K562 (cell line): ENCODE results near the gene OOSP3. TPM values are rescaled to one million over a fixed set of nuclear protein-coding genes. Genes with fewer than 3 reads are reported as not detected.
A peak's percentile ranks its signal among the peaks of the same experiment; 100 is the strongest.

ENCODE experiments used
- CBX1 ChIP-seq: sonication (generic); IDR thresholded peaks from 2 replicates; pipeline ENCODE4 v1.6.1; 2016; ENCODE audit warnings: antibody characterized with exemption, low read depth, mild to moderate bottlenecking
- ETV5 ChIP-seq: sonication (generic); formaldehyde crosslinking; IDR thresholded peaks from 2 replicates; pipeline ENCODE4 v1.4.0; 2020; ENCODE audit warnings: low read depth, mild to moderate bottlenecking, missing genetic modification reagents
- L3MBTL2 ChIP-seq: fragments of 450-650 bp; IDR thresholded peaks from 2 replicates; pipeline ENCODE4 v1.6.1; 2016; ENCODE audit warnings: mild to moderate bottlenecking, moderate library complexity
- MEF2D ChIP-seq: conservative IDR thresholded peaks from 2 replicates; pipeline ENCODE4 v1.6.1; 2016; ENCODE audit warnings: low read depth, missing genetic modification characterization, missing compliant biosample characterization
- NCOA1 ChIP-seq: fragments of 450-650 bp; IDR thresholded peaks from 2 replicates; pipeline ENCODE4 v1.6.1; 2016; ENCODE audit warnings: low read depth
- NCOA6 ChIP-seq: fragments of 450-650 bp; IDR thresholded peaks from 2 replicates; pipeline ENCODE4 v1.6.1; 2017; ENCODE audit warnings: mild to moderate bottlenecking
- TAF1 ChIP-seq: IDR thresholded peaks from 2 replicates; pipeline ENCODE4 v1.6.1; 2011; ENCODE audit warnings: mild to moderate bottlenecking, low read length, moderate library complexity; ENCODE audit not compliant: insufficient read depth, control insufficient read depth, severe bottlenecking; ENCODE audit errors: extremely low read depth
- ZNF316 ChIP-seq: fragments of 450-650 bp; IDR thresholded peaks from 2 replicates; pipeline ENCODE4 v1.6.1; 2016
- polyA plus RNA-seq, 8 experiments: library from polyadenylated mRNA; depleted of rRNA in 4 of 8; stranded (reverse) in 5 of 8; unstranded in 3 of 8; fragments of >200 nt; fragmentation: Nextera tagmentation in 2 of 8; fragmentation: Illumina TruSeq in 1 of 8; extraction: Ambion mirVana in 2 of 8; extraction: Trizol in 1 of 8; gene quantifications; 2 replicates each; pipeline versions ENCODE4 v1.2.1 to v1.2.3, GENCODE V29; 2011 to 2014; ENCODE audit warnings: inconsistent platforms in 1 of 8, missing spikeins in 1 of 8
- total RNA-seq, 7 experiments: library from RNA; depleted of rRNA in 6 of 7; stranded (reverse); fragments of >200 nt in 6 of 7; fragmentation: Illumina TruSeq in 2 of 7; extraction: Trizol in 2 of 7; gene quantifications; 2 replicates each; pipeline versions ENCODE4 v1.2.1 to v1.2.3, GENCODE V29; 2011 to 2021; ENCODE audit warnings: low replicate concordance in 1 of 7
- TF ChIP-seq, protein P1 (sequence below), 2 experiments: fragments of 450-650 bp; IDR thresholded peaks; 2 replicates each; pipeline ENCODE4 v1.6.1; 2016; ENCODE audit warnings: mild to moderate bottlenecking in 2 of 2, borderline replicate concordance in 1 of 2, low read depth in 1 of 2, moderate library complexity in 1 of 2
- TF ChIP-seq, protein P2 (sequence below), 2 experiments: fragments of 200-800 bp in 1 of 2; sonication (Bioruptor generic) in 1 of 2; sonication (generic) in 1 of 2; formaldehyde crosslinking in 1 of 2; IDR thresholded peaks in 1 of 2; conservative IDR thresholded peaks in 1 of 2; 2 replicates each; pipeline versions ENCODE4 v1.5.0 to v1.6.1; 2016 to 2020; ENCODE audit warnings: missing compliant biosample characterization in 1 of 2, missing genetic modification characterization in 1 of 2, missing genetic modification reagents in 1 of 2
- TF ChIP-seq, protein P3 (sequence below): fragments of 450-650 bp; IDR thresholded peaks from 2 replicates; pipeline ENCODE4 v1.6.1; 2016; ENCODE audit warnings: missing biosample characterization, missing genetic modification characterization
- TF ChIP-seq, protein P4 (sequence below): fragments of 450-650 bp; IDR thresholded peaks from 2 replicates; pipeline ENCODE4 v1.6.1; 2016; ENCODE audit warnings: low read depth, mild to moderate bottlenecking, moderate library complexity

Gene OOSP3
- total and polyA plus RNA-seq, 9 of the 15 experiments (the other 6 are each of a cell fraction or from before 2014, with no cell fraction given): 0.09 to 0.32 (median 0.15) TPM; not detected in 6

DNA sequence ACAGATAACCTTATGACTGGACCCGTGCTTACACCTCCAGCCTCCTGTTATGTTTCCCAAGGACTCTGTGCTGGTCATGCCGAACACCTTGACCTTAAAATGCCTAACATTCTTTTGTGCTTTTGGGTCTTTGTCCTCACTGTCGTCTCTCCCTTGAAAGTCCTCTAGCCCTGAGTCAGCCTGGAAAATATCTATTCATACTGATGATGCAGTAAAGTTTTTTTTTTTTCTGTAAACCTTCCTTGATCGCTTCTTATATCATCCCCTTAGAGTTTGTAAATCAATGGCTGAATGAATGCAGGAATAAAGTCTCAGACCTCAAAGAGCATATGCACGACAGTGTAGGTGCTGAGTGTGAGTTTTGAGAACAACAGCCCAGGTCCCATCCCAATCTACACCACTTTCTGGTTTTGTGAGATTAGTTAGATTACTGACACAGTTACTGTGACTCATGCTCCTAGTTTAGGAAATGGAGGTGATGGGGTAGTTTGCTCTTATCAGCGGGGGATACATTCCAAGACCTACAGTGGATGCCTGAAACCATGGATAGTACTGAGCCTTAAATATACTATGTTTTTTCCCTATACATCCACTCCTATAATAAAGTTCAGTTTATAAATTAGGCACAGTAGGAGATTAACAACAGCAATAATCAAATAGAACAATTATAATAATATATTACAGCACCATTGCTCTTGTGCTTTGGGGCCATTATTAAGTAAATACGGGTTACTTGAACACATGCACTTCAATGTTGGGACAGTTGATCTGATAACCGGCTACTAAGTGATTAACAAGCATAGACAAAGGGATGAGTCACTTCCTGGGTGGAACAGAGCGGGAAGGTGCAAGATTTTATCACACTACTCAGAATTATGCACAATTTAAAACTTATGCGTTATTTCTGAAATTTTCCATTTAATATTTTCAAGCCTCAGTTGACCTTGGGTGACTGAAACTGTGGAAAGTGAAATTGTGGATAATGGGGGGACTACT, 20.8 kb upstream of the OOSP3 start (continued):
- TF ChIP-seq, protein P1, sequence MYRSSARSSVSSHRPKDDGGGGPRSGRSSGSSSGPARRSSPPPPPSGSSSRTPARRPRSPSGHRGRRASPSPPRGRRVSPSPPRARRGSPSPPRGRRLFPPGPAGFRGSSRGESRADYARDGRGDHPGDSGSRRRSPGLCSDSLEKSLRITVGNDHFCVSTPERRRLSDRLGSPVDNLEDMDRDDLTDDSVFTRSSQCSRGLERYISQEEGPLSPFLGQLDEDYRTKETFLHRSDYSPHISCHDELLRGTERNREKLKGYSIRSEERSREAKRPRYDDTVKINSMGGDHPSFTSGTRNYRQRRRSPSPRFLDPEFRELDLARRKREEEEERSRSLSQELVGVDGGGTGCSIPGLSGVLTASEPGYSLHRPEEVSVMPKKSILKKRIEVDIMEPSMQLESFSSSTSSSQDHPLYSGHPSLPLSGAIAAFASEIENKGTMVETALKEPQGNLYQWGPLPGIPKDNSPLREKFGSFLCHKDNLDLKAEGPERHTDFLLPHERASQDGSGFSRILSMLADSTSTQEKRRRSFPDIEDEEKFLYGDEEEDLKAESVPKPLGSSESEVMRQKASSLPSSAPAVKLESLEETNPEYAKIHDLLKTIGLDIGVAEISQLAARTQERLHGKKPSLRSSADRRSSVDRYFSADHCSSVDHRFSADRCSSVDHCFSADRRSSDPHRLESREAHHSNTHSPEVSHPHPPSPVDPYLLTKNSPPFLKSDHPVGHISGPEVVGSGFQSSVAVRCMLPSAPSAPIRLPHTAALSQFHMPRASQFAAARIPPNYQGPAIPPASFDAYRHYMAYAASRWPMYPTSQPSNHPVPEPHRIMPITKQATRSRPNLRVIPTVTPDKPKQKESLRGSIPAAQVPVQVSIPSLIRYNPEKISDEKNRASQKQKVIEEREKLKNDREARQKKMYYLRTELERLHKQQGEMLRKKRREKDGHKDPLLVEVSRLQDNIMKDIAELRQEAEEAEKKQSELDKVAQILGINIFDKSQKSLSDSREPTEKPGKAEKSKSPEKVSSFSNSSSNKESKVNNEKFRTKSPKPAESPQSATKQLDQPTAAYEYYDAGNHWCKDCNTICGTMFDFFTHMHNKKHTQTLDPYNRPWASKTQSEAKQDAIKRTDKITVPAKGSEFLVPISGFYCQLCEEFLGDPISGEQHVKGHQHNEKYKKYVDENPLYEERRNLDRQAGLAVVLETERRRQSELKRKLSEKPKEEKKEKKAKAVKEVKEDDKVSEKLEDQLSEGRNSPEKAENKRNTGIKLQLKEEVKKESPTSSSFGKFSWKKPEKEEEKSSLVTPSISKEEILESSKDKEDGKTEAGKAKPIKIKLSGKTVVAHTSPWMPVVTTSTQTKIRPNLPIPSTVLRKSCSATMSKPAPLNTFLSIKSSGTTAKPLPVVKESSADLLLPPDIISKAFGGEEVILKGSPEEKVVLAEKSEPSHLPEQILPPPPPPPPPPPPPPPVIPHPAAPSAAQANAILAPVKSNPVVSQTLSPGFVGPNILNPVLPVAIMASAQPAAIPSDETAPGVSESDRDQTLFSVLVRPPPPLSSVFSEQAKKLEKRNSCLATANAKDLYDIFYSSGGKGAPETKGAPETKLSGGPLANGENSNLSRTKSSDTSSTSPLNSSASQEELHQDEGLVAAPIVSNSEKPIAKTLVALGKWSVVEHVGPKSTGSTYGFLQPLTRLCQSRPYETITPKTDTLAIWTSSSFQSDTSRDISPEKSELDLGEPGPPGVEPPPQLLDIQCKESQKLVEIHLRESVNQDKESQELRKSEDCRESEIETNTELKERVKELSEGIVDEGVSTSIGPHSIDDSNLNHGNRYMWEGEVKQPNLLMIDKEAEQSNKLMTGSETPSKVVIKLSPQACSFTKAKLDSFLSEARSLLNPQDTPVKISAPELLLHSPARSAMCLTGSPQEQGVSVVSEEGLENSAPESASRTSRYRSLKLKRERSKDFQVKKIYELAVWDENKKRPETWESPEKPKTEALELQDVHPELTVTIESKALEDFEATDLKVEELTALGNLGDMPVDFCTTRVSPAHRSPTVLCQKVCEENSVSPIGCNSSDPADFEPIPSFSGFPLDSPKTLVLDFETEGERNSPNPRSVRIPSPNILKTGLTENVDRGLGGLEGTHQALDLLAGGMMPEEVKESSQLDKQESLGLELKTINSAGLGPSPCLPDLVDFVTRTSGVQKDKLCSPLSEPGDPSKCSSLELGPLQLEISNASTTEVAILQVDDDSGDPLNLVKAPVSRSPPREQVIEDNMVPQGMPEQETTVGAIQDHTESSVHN (IDR thresholded peaks at IDR 0.05; ENCODE audit: borderline replicate concordance in 1 of 2, low read depth in 1 of 2): peak; percentile 44 to 48; a peak in 1 of 4 replicates
- TF ChIP-seq L3MBTL2: peak; percentile 39; the same call in 1 of the 2 replicates
- peak; percentile 11; the same call in 1 of the 2 replicates for TF ChIP-seq NCOA6
- TF ChIP-seq MEF2D (tag): peak; percentile 35; the same call in 1 of the 2 replicates
- no peak for TF ChIP-seq CBX1
- TF ChIP-seq, protein P2, sequence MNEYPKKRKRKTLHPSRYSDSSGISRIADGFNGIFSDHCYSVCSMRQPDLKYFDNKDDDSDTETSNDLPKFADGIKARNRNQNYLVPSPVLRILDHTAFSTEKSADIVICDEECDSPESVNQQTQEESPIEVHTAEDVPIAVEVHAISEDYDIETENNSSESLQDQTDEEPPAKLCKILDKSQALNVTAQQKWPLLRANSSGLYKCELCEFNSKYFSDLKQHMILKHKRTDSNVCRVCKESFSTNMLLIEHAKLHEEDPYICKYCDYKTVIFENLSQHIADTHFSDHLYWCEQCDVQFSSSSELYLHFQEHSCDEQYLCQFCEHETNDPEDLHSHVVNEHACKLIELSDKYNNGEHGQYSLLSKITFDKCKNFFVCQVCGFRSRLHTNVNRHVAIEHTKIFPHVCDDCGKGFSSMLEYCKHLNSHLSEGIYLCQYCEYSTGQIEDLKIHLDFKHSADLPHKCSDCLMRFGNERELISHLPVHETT (CRISPR knock-in tag; conservative IDR thresholded peaks at IDR 0.05 in 1 of 2, IDR thresholded peaks at IDR 0.05 in 1 of 2): peak in 1 of 2 experiments; percentile 54; a peak in 2 of 4 replicates
- TF ChIP-seq, protein P3, sequence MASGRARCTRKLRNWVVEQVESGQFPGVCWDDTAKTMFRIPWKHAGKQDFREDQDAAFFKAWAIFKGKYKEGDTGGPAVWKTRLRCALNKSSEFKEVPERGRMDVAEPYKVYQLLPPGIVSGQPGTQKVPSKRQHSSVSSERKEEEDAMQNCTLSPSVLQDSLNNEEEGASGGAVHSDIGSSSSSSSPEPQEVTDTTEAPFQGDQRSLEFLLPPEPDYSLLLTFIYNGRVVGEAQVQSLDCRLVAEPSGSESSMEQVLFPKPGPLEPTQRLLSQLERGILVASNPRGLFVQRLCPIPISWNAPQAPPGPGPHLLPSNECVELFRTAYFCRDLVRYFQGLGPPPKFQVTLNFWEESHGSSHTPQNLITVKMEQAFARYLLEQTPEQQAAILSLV (tag): 0 out of 2 replicates have a peak, but pooled peaks have one; percentile 16
- 0 out of 2 replicates have a peak, but pooled peaks have one; percentile 15 for TF ChIP-seq NCOA1
- TF ChIP-seq ZNF316: peak; percentile 65
- TF ChIP-seq, protein P4, sequence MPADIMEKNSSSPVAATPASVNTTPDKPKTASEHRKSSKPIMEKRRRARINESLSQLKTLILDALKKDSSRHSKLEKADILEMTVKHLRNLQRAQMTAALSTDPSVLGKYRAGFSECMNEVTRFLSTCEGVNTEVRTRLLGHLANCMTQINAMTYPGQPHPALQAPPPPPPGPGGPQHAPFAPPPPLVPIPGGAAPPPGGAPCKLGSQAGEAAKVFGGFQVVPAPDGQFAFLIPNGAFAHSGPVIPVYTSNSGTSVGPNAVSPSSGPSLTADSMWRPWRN: 0 out of 2 replicates have a peak, but pooled peaks have one; percentile 9
- peak; percentile 83 for TF ChIP-seq ETV5 (CRISPR knock-in tag)
- TF ChIP-seq TAF1: no peak
